H1 (cell line): ENCODE measurements around the gene EIF2A. TPM values are rescaled to one million over a fixed set of nuclear protein-coding genes. Genes with fewer than 3 reads are reported as not detected.

Experiments used
- CTCF ChIA-PET: fragments of 300-600 bp; sonication (Branson Sonifier 250); formaldehyde crosslinking; loops from one replicate; lab custom pipeline; 2021; ENCODE audit not compliant: partially characterized antibody; lab: Charles Lee
- POLR2A ChIA-PET: fragments of 300-600 bp; sonication (Branson Sonifier 250); formaldehyde crosslinking; loops from one replicate; lab custom pipeline; 2021; ENCODE audit warnings: inconsistent platforms; ENCODE audit not compliant: partially characterized antibody; lab: Charles Lee
- DNase-seq, 2 experiments: peaks; one replicate each; pipeline versions ENCODE4 v3.0.0 to v3.0.0-alpha.2; 2010 to 2022; ENCODE audit warnings: low spot score in 2 of 2, low read depth in 1 of 2, mixed read lengths in 1 of 2
- FAIRE-seq: peaks from 2 replicates; lab custom pipeline; 2011; peaks lifted over from hg19 to GRCh38; lab: Jason Lieb, UNC
- H2AFZ ChIP-seq: 2 replicates; pipeline ENCODE4 v1.8.1; 2012; ENCODE audit warnings: low read length, inconsistent platforms
- H2AK5ac ChIP-seq: 2 replicates; pipeline ENCODE4 v1.6.1; 2013; ENCODE audit warnings: low read depth, low read length
- H2BK120ac ChIP-seq: replicated peaks from 2 replicates; pipeline ENCODE3; 2013; ENCODE audit warnings: low read depth, low read length, inconsistent platforms
- H2BK12ac ChIP-seq: 2 replicates; pipeline ENCODE4 v1.6.1; 2013; ENCODE audit warnings: low read depth, low read length
- H2BK15ac ChIP-seq: 2 replicates; pipeline ENCODE4 v1.6.1; 2013; ENCODE audit warnings: low read length
- H2BK20ac ChIP-seq: 2 replicates; pipeline ENCODE4 v1.6.1; 2013; ENCODE audit warnings: low read length
- H2BK5ac ChIP-seq: 2 replicates; pipeline ENCODE4 v1.6.1; 2013; ENCODE audit warnings: low read depth, low read length
- H3K14ac ChIP-seq: 2 replicates; pipeline ENCODE4 v1.6.1; 2013; ENCODE audit warnings: inconsistent platforms; ENCODE audit not compliant: insufficient read length
- H3K18ac ChIP-seq: 2 replicates; pipeline ENCODE4 v1.6.1; 2013; ENCODE audit warnings: low read length; ENCODE audit errors: extremely low read depth
- H3K23ac ChIP-seq: 2 replicates; pipeline ENCODE4 v1.6.1; 2013; ENCODE audit warnings: inconsistent platforms; ENCODE audit not compliant: insufficient read length
- H3K23me2 ChIP-seq: 2 replicates; pipeline ENCODE4 v1.6.1; 2013; ENCODE audit warnings: low read depth, low read length
- H3K27ac ChIP-seq: 2 replicates; pipeline ENCODE4 v1.6.1; 2011; ENCODE audit warnings: low read depth, low read length, inconsistent platforms
- H3K27me3 ChIP-seq, 4 experiments: replicated peaks in 1 of 4; 1 replicate in 1 of 4; 2 replicates in 3 of 4; pipeline versions ENCODE4 v1.6.1 to v1.8.1; 2011 to 2013; ENCODE audit warnings: low read length in 3 of 4, mild to moderate bottlenecking in 3 of 4, inconsistent platforms in 2 of 4, mixed read lengths in 2 of 4, moderate library complexity in 1 of 4; ENCODE audit not compliant: control insufficient read depth in 3 of 4, insufficient read depth in 3 of 4; ENCODE audit errors: extremely low read depth in 1 of 4
- H3K36me3 ChIP-seq, 4 experiments: 2 replicates each; pipeline versions ENCODE4 v1.6.1 to v1.8.1; 2011 to 2013; ENCODE audit warnings: mild to moderate bottlenecking in 4 of 4, low read length in 3 of 4, moderate library complexity in 2 of 4, control low read depth in 1 of 4, inconsistent platforms in 1 of 4; ENCODE audit not compliant: insufficient read depth in 4 of 4, control insufficient read depth in 2 of 4
- H3K4ac ChIP-seq: replicated peaks from 2 replicates; pipeline ENCODE3; 2013; ENCODE audit warnings: low read length, low read depth, mixed read lengths, inconsistent platforms; ENCODE audit not compliant: insufficient read length
- H3K4me1 ChIP-seq, 4 experiments: replicated peaks in 1 of 4; 1 replicate in 1 of 4; 2 replicates in 3 of 4; pipeline versions ENCODE4 v1.6.1 to v1.8.1; 2011 to 2013; ENCODE audit warnings: low read length in 3 of 4, inconsistent platforms in 2 of 4, mixed read lengths in 1 of 4; ENCODE audit not compliant: insufficient read depth in 4 of 4, control insufficient read depth in 3 of 4
- H3K4me2 ChIP-seq, 2 experiments: 2 replicates each; pipeline versions ENCODE4 v1.6.1 to v1.8.1; 2011 to 2013; ENCODE audit warnings: low read depth in 2 of 2, low read length in 2 of 2, control low read depth in 1 of 2, inconsistent platforms in 1 of 2, mild to moderate bottlenecking in 1 of 2; ENCODE audit not compliant: insufficient read depth in 1 of 2
- H3K4me3 ChIP-seq, 4 experiments: fragments of 200-600, 300-600 bp in 1 of 4; sonication (generic), shearing (Covaris generic), sonication (Bioruptor Twin) in 1 of 4; 2 replicates each; pipeline versions ENCODE4 v1.5.1 to v1.8.1; 2011 to 2016; ENCODE audit warnings: low read length in 4 of 4, low read depth in 3 of 4, control low read depth in 2 of 4, inconsistent platforms in 2 of 4, mild to moderate bottlenecking in 2 of 4, mixed read lengths in 1 of 4, moderate library complexity in 1 of 4; ENCODE audit not compliant: insufficient read depth in 2 of 4; ENCODE audit errors: extremely low read depth in 1 of 4
- H3K56ac ChIP-seq: replicated peaks from 2 replicates; pipeline ENCODE3; 2013; ENCODE audit warnings: low read depth, mild to moderate bottlenecking, mixed read lengths, low read length, inconsistent platforms; ENCODE audit not compliant: insufficient read length
- H3K79me1 ChIP-seq: 2 replicates; pipeline ENCODE4 v1.6.1; 2013; ENCODE audit warnings: low read depth, low read length, control low read depth
- H3K79me2 ChIP-seq, 2 experiments: 2 replicates each; pipeline versions ENCODE4 v1.6.1 to v1.8.1; 2012 to 2013; ENCODE audit warnings: low read length in 2 of 2, mild to moderate bottlenecking in 2 of 2, inconsistent platforms in 1 of 2; ENCODE audit not compliant: insufficient read depth in 2 of 2, control insufficient read depth in 1 of 2
- H3K9ac ChIP-seq, 4 experiments: replicated peaks in 1 of 4; 1 replicate in 1 of 4; 2 replicates in 3 of 4; pipeline versions ENCODE4 v1.6.1 to v1.8.1; 2011 to 2013; ENCODE audit warnings: low read depth in 3 of 4, low read length in 3 of 4, control low read depth in 2 of 4, mild to moderate bottlenecking in 2 of 4, moderate library complexity in 2 of 4, inconsistent platforms in 1 of 4; ENCODE audit errors: extremely low read depth in 1 of 4
- H3K9me3 ChIP-seq, 2 experiments: 2 replicates each; pipeline versions ENCODE4 v1.6.1 to v1.8.1; 2012 to 2013; ENCODE audit warnings: mild to moderate bottlenecking in 2 of 2, moderate library complexity in 2 of 2, control low read depth in 1 of 2, inconsistent platforms in 1 of 2, low read depth in 1 of 2, low read length in 1 of 2, mixed read lengths in 1 of 2; ENCODE audit not compliant: insufficient read depth in 2 of 2
- H4K20me1 ChIP-seq, 2 experiments: replicated peaks in 1 of 2; 2 replicates each; pipeline versions ENCODE3 to v1.8.1; 2011 to 2013; ENCODE audit warnings: inconsistent platforms in 2 of 2, low read length in 2 of 2, mild to moderate bottlenecking in 1 of 2; ENCODE audit not compliant: insufficient read depth in 2 of 2, control insufficient read depth in 1 of 2
- H4K5ac ChIP-seq: 2 replicates; pipeline ENCODE4 v1.6.1; 2013; ENCODE audit warnings: low read length, low read depth, mixed read lengths, inconsistent platforms; ENCODE audit not compliant: insufficient read length
- H4K8ac ChIP-seq: 2 replicates; pipeline ENCODE4 v1.8.0; 2013; ENCODE audit warnings: mild to moderate bottlenecking, moderate library complexity, low read length, inconsistent platforms; ENCODE audit not compliant: insufficient read depth; ENCODE audit errors: extremely low read depth
- H4K91ac ChIP-seq: replicated peaks from 2 replicates; pipeline ENCODE3; 2013; ENCODE audit warnings: low read length, mixed read lengths, inconsistent platforms; ENCODE audit not compliant: insufficient read length
- ATF3 ChIP-seq: IDR thresholded peaks from 2 replicates; pipeline ENCODE4 v1.6.1; 2011; ENCODE audit warnings: low read depth, mild to moderate bottlenecking, low read length; ENCODE audit not compliant: insufficient read depth
- BRCA1 ChIP-seq: IDR thresholded peaks from 2 replicates; pipeline ENCODE4 v1.6.1; 2012; ENCODE audit warnings: low read depth, low read length, improper control_type of control experiment
- CBX8 ChIP-seq: fragments of 300-800, 300-1000 bp; sonication (generic); IDR thresholded peaks from 2 replicates; pipeline ENCODE4 v1.7.1; 2016; ENCODE audit warnings: low read depth, low read length, borderline replicate concordance
- CEBPB ChIP-seq: IDR thresholded peaks from 2 replicates; pipeline ENCODE4 v1.6.1; 2012; ENCODE audit warnings: low read depth, low read length
- CHD1 ChIP-seq: IDR thresholded peaks from 2 replicates; pipeline ENCODE4 v1.6.1; 2012; ENCODE audit warnings: low read depth, low read length, improper control_type of control experiment
- EGR1 ChIP-seq: IDR thresholded peaks from 2 replicates; pipeline ENCODE4 v1.6.1; 2011; ENCODE audit warnings: low read depth, low read length, borderline replicate concordance
- FOSL1 ChIP-seq: IDR thresholded peaks from 2 replicates; pipeline ENCODE4 v1.6.1; 2011; ENCODE audit warnings: mild to moderate bottlenecking, low read depth, low read length, moderate library complexity; ENCODE audit not compliant: insufficient read depth
- GABPA ChIP-seq: IDR thresholded peaks from 2 replicates; pipeline ENCODE4 v1.6.1; 2011; ENCODE audit warnings: mild to moderate bottlenecking, low read length, moderate library complexity, borderline replicate concordance; ENCODE audit not compliant: insufficient read depth
- JUND ChIP-seq: IDR thresholded peaks from 2 replicates; pipeline ENCODE4 v1.6.1; 2011; ENCODE audit warnings: mild to moderate bottlenecking, improper control_type of control experiment, low read length
- PHF8 ChIP-seq: fragments of 200-600 bp; sonication (generic); conservative IDR thresholded peaks from 2 replicates; pipeline ENCODE4 v1.7.1; 2012; ENCODE audit warnings: low read depth, mild to moderate bottlenecking, inconsistent platforms, low read length, moderate library complexity
- RXRA ChIP-seq: IDR thresholded peaks from 2 replicates; pipeline ENCODE4 v1.6.1; 2011; ENCODE audit warnings: low read depth, mild to moderate bottlenecking, low read length, moderate library complexity; ENCODE audit not compliant: insufficient read depth
- SP2 ChIP-seq: IDR thresholded peaks from 2 replicates; pipeline ENCODE4 v1.6.1; 2012; ENCODE audit warnings: mild to moderate bottlenecking, low read length, inconsistent platforms
- SUZ12 ChIP-seq: fragments of 200-600 bp; sonication (generic); IDR thresholded peaks from 2 replicates; pipeline ENCODE4 v1.6.1; 2012; ENCODE audit warnings: mild to moderate bottlenecking, inconsistent platforms, low read length, moderate library complexity, mixed read lengths
- TAF1 ChIP-seq: IDR thresholded peaks from 2 replicates; pipeline ENCODE4 v1.6.1; 2011; ENCODE audit warnings: mild to moderate bottlenecking, low read depth, low read length
- WGBS, 2 experiments: shearing (Covaris generic) in 1 of 2; methylation state at CpG; one replicate each; pipeline versions ENCODE4 v1.1.6 to v1.1.7; 2013 to 2015; ENCODE audit warnings: low lambda C conversion rate in 2 of 2, mixed read lengths in 2 of 2, inconsistent platforms in 1 of 2, low coverage in 1 of 2, missing lambda C conversion rate in 1 of 2; ENCODE audit not compliant: insufficient replicate concordance in 2 of 2, insufficient coverage in 1 of 2, insufficient read length in 1 of 2; ENCODE audit errors: extremely low coverage in 1 of 2, missing lambda C conversion rate in 1 of 2; 5-methylcytosine and 5-hydroxymethylcytosine counted together
- polyA plus RNA-seq, 7 experiments: library from polyadenylated mRNA; depleted of rRNA in 3 of 7; stranded (reverse) in 5 of 7; unstranded in 2 of 7; fragments of >200 nt in 5 of 7; fragments of 200-250 nt in 2 of 7; gene quantifications; 1 replicate in 5 of 7; 2 replicates in 1 of 7; 4 replicates in 1 of 7; pipeline versions ENCODE4 v1.2.1 to v1.2.3, GENCODE V29; 2011 to 2013; ENCODE audit warnings: missing spikeins in 2 of 7, mixed read lengths in 2 of 7
- total RNA-seq: library from RNA; stranded (reverse); fragmentation: NEBNext Ultra II Directional; extraction: Animal tissue kit (Norgen Biotek cat#: 25700); gene quantifications from 2 replicates; pipeline ENCODE4 v1.2.1, GENCODE V29; 2021

Gene EIF2A
- total and polyA plus RNA-seq, 2 of the 8 experiments (the other 6 are each of a cell fraction or from before 2014, with no cell fraction given): 59.3 to 91.6 TPM

- H3K79me1 ChIP-seq: no peaks in the 10 kb centered on the region; the same call in 1 of the 2 replicates
- no peak overlapping the region for H2BK15ac ChIP-seq
- H2BK20ac ChIP-seq: no peak overlapping the region
- no peak overlapping the region for H2AK5ac ChIP-seq
- H4K8ac ChIP-seq: no peak overlapping the region
- H3K27me3 ChIP-seq: no peaks in the 10 kb centered on the region
- H3K18ac ChIP-seq: no peak overlapping the region
- H3K23ac ChIP-seq: no peak overlapping the region
- H2AFZ ChIP-seq: no peak overlapping the region
- no peak overlapping the region for H2BK120ac ChIP-seq
- H3K9ac ChIP-seq: no peak overlapping the region
- no peak for FAIRE-seq
- H3K4me1 ChIP-seq: peaks cover 3 to 5% (median 4%) of the 10 kb centered on the region in 4 experiments; a peak in 4 of 7 replicates
- no peak for DNase-seq
- no peak overlapping the region for H3K4ac ChIP-seq
- no peak overlapping the region for H3K56ac ChIP-seq
- H4K5ac ChIP-seq: no peak overlapping the region
- H3K79me2 ChIP-seq: peaks cover 0 to 19% of the 10 kb centered on the region in 2 experiments; a peak in 2 of 4 replicates
- H3K4me3 ChIP-seq: no peak overlapping the region
- H3K9me3 ChIP-seq: no peaks in the 10 kb centered on the region
- H3K4me2 ChIP-seq: no peak overlapping the region
- H2BK5ac ChIP-seq: no peak overlapping the region
- no peaks in the 10 kb centered on the region for H3K23me2 ChIP-seq
- no peak overlapping the region for H2BK12ac ChIP-seq
- ChIA-PET POLR2A (interaction anchor here (1.2 to 3.2 kb wide), 2 partner anchors 9 to 48 kb away, joined by 7 to 18 read pairs; partner anchors contain the start of genes EIF2A, SELENOT and SERP1), CTCF (interaction anchor here (0.7 to 2.9 kb wide), 6 partner anchors 17 to 451 kb away, joined by 3 to 8 read pairs (median 4); no protein-coding TSS in a partner anchor)
- no peaks in the 10 kb centered on the region for H4K20me1 ChIP-seq
- H3K36me3 ChIP-seq: no peaks in the 10 kb centered on the region
- H3K14ac ChIP-seq: no peak overlapping the region
- WGBS, 2 experiments: 95% methylated on average over 4 of the region's 4 CpGs; no CpG with 5 or more reads in 1 of the 2 experiments
- no peak overlapping the region for H4K91ac ChIP-seq
- H3K27ac ChIP-seq: no peak overlapping the region
- no peak for TF ChIP-seq FOSL1
- TF ChIP-seq SP2: no peak
- TF ChIP-seq CEBPB: no peak
- no peak for TF ChIP-seq PHF8
- TF ChIP-seq RXRA: no peak
- no peak for TF ChIP-seq CHD1
- no peak for TF ChIP-seq BRCA1
- TF ChIP-seq SUZ12: no peak
- no peak for TF ChIP-seq TAF1
- TF ChIP-seq GABPA: no peak
- no peak for TF ChIP-seq EGR1
- no peak for TF ChIP-seq ATF3
- TF ChIP-seq CBX8: no peak
- no peak for TF ChIP-seq JUND
These were observed 47.6 kb downstream of the EIF2A start for GRCh38 chr3:150594150-150594549.
